ENCODE data around the gene RNF217. TPM values are rescaled to one million over a fixed set of nuclear protein-coding genes. Genes with fewer than 3 reads are reported as not detected.
"Not testable (repeated sequence)": the region's sequence is repeated elsewhere in the genome, so short reads cannot be mapped to it uniquely, and the experiment has no call there.

RNF217 gene
- total RNA-seq, 1 donor from 2014 or later, result 1.8 TPM

- H3K27me3 Mint-ChIP-seq (ENCODE audit: insufficient read depth), result peaks cover 2% of the 10 kb centered on the region
- no peak overlapping the region for H3K4me3 Mint-ChIP-seq
- intact Hi-C loops (cut with micrococcal nuclease), result no loop called here
- no peak for DNase-seq (ENCODE audit: low spot score)
- H3K27ac Mint-ChIP-seq, result no peak overlapping the region
- H3K4me1 Mint-ChIP-seq (ENCODE audit: low read depth), result no peaks in the 10 kb centered on the region
- no peaks in the 10 kb centered on the region for H3K9me3 Mint-ChIP-seq
- no peaks in the 10 kb centered on the region for H3K36me3 Mint-ChIP-seq (ENCODE audit: low read depth)
These were observed 110.8 kb downstream of the RNF217 start for GRCh38 chr6:125073071-125073470.

- no peaks in the 10 kb centered on the region for H3K9me3 Mint-ChIP-seq
- intact Hi-C loops (cut with micrococcal nuclease), result no loop called here
- H3K36me3 Mint-ChIP-seq (ENCODE audit: low read depth), result no peaks in the 10 kb centered on the region
- no peak overlapping the region for H3K4me3 Mint-ChIP-seq
- peaks cover 2% of the 10 kb centered on the region for H3K27me3 Mint-ChIP-seq (ENCODE audit: insufficient read depth)
- H3K27ac Mint-ChIP-seq, result no peak overlapping the region
- DNase-seq (ENCODE audit: low spot score), result no peak
- H3K4me1 Mint-ChIP-seq (ENCODE audit: low read depth), result no peaks in the 10 kb centered on the region
These were observed 111.9 kb downstream of the RNF217 start for GRCh38 chr6:125074120-125074519.

- not testable (repeated sequence) for H3K36me3 Mint-ChIP-seq (ENCODE audit: low read depth)
These were observed 112.8 kb downstream of the RNF217 start for GRCh38 chr6:125075073-125075472.

GRCh38 chr6:125075741-125076481 is 113.7 kb downstream of the RNF217 start:
- H3K27ac Mint-ChIP-seq, result no peak overlapping the region
- no peaks in the 10 kb centered on the region for H3K36me3 Mint-ChIP-seq (ENCODE audit: low read depth)
- DNase-seq (ENCODE audit: low spot score), result no peak
- no peaks in the 10 kb centered on the region for H3K4me1 Mint-ChIP-seq (ENCODE audit: low read depth)
- intact Hi-C loops (cut with micrococcal nuclease), result no loop called here
- no peaks in the 10 kb centered on the region for H3K27me3 Mint-ChIP-seq (ENCODE audit: insufficient read depth)
- H3K4me3 Mint-ChIP-seq, result no peak overlapping the region
- no peaks in the 10 kb centered on the region for H3K9me3 Mint-ChIP-seq

More at GRCh38 chr6:125075073-125075472, 112.8 kb downstream of the RNF217 start:
- DNase-seq (ENCODE audit: low spot score); H3K9me3 Mint-ChIP-seq; H3K27me3 Mint-ChIP-seq (ENCODE audit: insufficient read depth); H3K4me1 Mint-ChIP-seq (ENCODE audit: low read depth); intact Hi-C loops (cut with micrococcal nuclease); H3K4me3 Mint-ChIP-seq; H3K27ac Mint-ChIP-seq: not testable (repeated sequence)

- no peaks in the 10 kb centered on the region for H3K4me1 Mint-ChIP-seq (ENCODE audit: low read depth)
- H3K4me3 Mint-ChIP-seq, result no peak overlapping the region
- no peak for DNase-seq (ENCODE audit: low spot score)
- intact Hi-C loops (cut with micrococcal nuclease), result no loop called here
- H3K27me3 Mint-ChIP-seq (ENCODE audit: insufficient read depth), result no peaks in the 10 kb centered on the region
- H3K36me3 Mint-ChIP-seq (ENCODE audit: low read depth), result no peaks in the 10 kb centered on the region
- no peak overlapping the region for H3K27ac Mint-ChIP-seq
- no peaks in the 10 kb centered on the region for H3K9me3 Mint-ChIP-seq
These were observed 114.2 kb downstream of the RNF217 start for GRCh38 chr6:125076482-125076742.

- no peak overlapping the region for H3K4me3 Mint-ChIP-seq
- no peak overlapping the region for H3K27ac Mint-ChIP-seq
- H3K9me3 Mint-ChIP-seq, result no peaks in the 10 kb centered on the region
- H3K4me1 Mint-ChIP-seq (ENCODE audit: low read depth), result no peaks in the 10 kb centered on the region
- H3K36me3 Mint-ChIP-seq (ENCODE audit: low read depth), result no peaks in the 10 kb centered on the region
- DNase-seq (ENCODE audit: low spot score), result no peak
- no peaks in the 10 kb centered on the region for H3K27me3 Mint-ChIP-seq (ENCODE audit: insufficient read depth)
- intact Hi-C loops (cut with micrococcal nuclease), result no loop called here
These were observed 115.2 kb downstream of the RNF217 start for GRCh38 chr6:125077453-125077852.

- H3K9me3 Mint-ChIP-seq, result no peaks in the 10 kb centered on the region
- H3K36me3 Mint-ChIP-seq (ENCODE audit: low read depth), result no peaks in the 10 kb centered on the region
- no peak overlapping the region for H3K4me3 Mint-ChIP-seq
- no peak for DNase-seq (ENCODE audit: low spot score)
- H3K4me1 Mint-ChIP-seq (ENCODE audit: low read depth), result no peaks in the 10 kb centered on the region
- intact Hi-C loops (cut with micrococcal nuclease), result no loop called here
- H3K27me3 Mint-ChIP-seq (ENCODE audit: insufficient read depth), result peaks cover 3% of the 10 kb centered on the region
- H3K27ac Mint-ChIP-seq, result no peak overlapping the region
These were observed 116.5 kb downstream of the RNF217 start for GRCh38 chr6:125078602-125079321.

GRCh38 chr6:125082908-125083683 is 120.9 kb downstream of the RNF217 start:
- Mint-ChIP-seq H3K27me3 (ENCODE audit: insufficient read depth) (peaks cover 6% of the 10 kb centered on the region), H3K4me3 (no peak overlapping the region), H3K9me3 (no peaks in the 10 kb centered on the region), H3K4me1 (ENCODE audit: low read depth) (no peaks in the 10 kb centered on the region), H3K36me3 (ENCODE audit: low read depth) (no peaks in the 10 kb centered on the region), H3K27ac (no peak overlapping the region)
- no peak for DNase-seq (ENCODE audit: low spot score)
- intact Hi-C loops (cut with micrococcal nuclease), result no loop called here

- Mint-ChIP-seq H3K4me3 (no peak overlapping the region), H3K4me1 (ENCODE audit: low read depth) (no peaks in the 10 kb centered on the region), H3K27me3 (ENCODE audit: insufficient read depth) (peaks cover 6% of the 10 kb centered on the region), H3K36me3 (ENCODE audit: low read depth) (no peaks in the 10 kb centered on the region), H3K9me3 (no peaks in the 10 kb centered on the region), H3K27ac (no peak overlapping the region)
- DNase-seq (ENCODE audit: low spot score), result no peak
- intact Hi-C loops (cut with micrococcal nuclease), result no loop called here
These were observed 121.4 kb downstream of the RNF217 start for GRCh38 chr6:125083684-125083990.

GRCh38 chr6:125086716-125087115 is 124.5 kb downstream of the RNF217 start:
- Mint-ChIP-seq H3K27ac (no peak overlapping the region), H3K27me3 (ENCODE audit: insufficient read depth) (peaks cover 8% of the 10 kb centered on the region), H3K4me1 (ENCODE audit: low read depth) (no peaks in the 10 kb centered on the region), H3K9me3 (no peaks in the 10 kb centered on the region), H3K4me3 (no peak overlapping the region), H3K36me3 (ENCODE audit: low read depth) (no peaks in the 10 kb centered on the region)
- intact Hi-C loops (cut with micrococcal nuclease), result no loop called here
- DNase-seq (ENCODE audit: low spot score), result no peak

- intact Hi-C loops (cut with micrococcal nuclease), result no loop called here
- Mint-ChIP-seq H3K4me1 (ENCODE audit: low read depth) (no peaks in the 10 kb centered on the region), H3K36me3 (ENCODE audit: low read depth) (no peaks in the 10 kb centered on the region), H3K9me3 (no peaks in the 10 kb centered on the region), H3K27ac (no peak overlapping the region), H3K27me3 (ENCODE audit: insufficient read depth) (peaks cover 4% of the 10 kb centered on the region), H3K4me3 (no peak overlapping the region)
- DNase-seq (ENCODE audit: low spot score), result no peak
These were observed 126.7 kb downstream of the RNF217 start for GRCh38 chr6:125088963-125089362.

GRCh38 chr6:125094563-125094962 is 132.3 kb downstream of the RNF217 start:
- DNase-seq (ENCODE audit: low spot score), result no peak
- intact Hi-C loops (cut with micrococcal nuclease), result no loop called here
- H3K4me3 Mint-ChIP-seq, result no peak overlapping the region
- H3K36me3 Mint-ChIP-seq (ENCODE audit: low read depth), result no peaks in the 10 kb centered on the region
- no peak overlapping the region for H3K27ac Mint-ChIP-seq
- no peaks in the 10 kb centered on the region for H3K4me1 Mint-ChIP-seq (ENCODE audit: low read depth)
- H3K9me3 Mint-ChIP-seq, result no peaks in the 10 kb centered on the region
- H3K27me3 Mint-ChIP-seq (ENCODE audit: insufficient read depth), result peaks cover 10% of the 10 kb centered on the region

GRCh38 chr6:125095580-125096301 is 133.5 kb downstream of the RNF217 start:
- peaks cover 1% of the 10 kb centered on the region for H3K36me3 Mint-ChIP-seq (ENCODE audit: low read depth)
- intact Hi-C loops (cut with micrococcal nuclease), result no loop called here
- no peak overlapping the region for H3K4me3 Mint-ChIP-seq
- H3K4me1 Mint-ChIP-seq (ENCODE audit: low read depth), result peaks cover 5% of the 10 kb centered on the region
- DNase-seq (ENCODE audit: low spot score), result no peak
- H3K9me3 Mint-ChIP-seq, result no peaks in the 10 kb centered on the region
- H3K27ac Mint-ChIP-seq, result no peak overlapping the region
- H3K27me3 Mint-ChIP-seq (ENCODE audit: insufficient read depth), result peaks cover 16% of the 10 kb centered on the region
